Osteocyte (in vitro differentiated cells): ENCODE results near the gene ARHGEF19. TPM values are rescaled to one million over a fixed set of nuclear protein-coding genes. Genes with fewer than 3 reads are reported as not detected.
"Not testable (repeated sequence)": the region's sequence is repeated elsewhere in the genome, so short reads cannot be mapped to it uniquely, and the experiment has no call there.

Experiments used
- DNase-seq: peaks from one replicate; pipeline ENCODE4 v3.0.0; 2021; ENCODE audit warnings: mixed read lengths; ENCODE audit not compliant: unreplicated experiment; ENCODE audit errors: extremely low spot score
- H3K27ac Mint-ChIP-seq: one replicate; pipeline ENCODE4 v1.8.0; 2021; ENCODE audit warnings: mild to moderate bottlenecking, mixed read lengths; ENCODE audit not compliant: unreplicated experiment
- H3K27me3 Mint-ChIP-seq: one replicate; pipeline ENCODE4 v1.8.0; 2021; ENCODE audit warnings: mixed read lengths; ENCODE audit not compliant: unreplicated experiment
- H3K36me3 Mint-ChIP-seq: one replicate; pipeline ENCODE4 v1.8.0; 2021; ENCODE audit warnings: mixed read lengths; ENCODE audit not compliant: unreplicated experiment
- H3K4me1 Mint-ChIP-seq: one replicate; pipeline ENCODE4 v1.8.0; 2021; ENCODE audit warnings: mixed read lengths; ENCODE audit not compliant: unreplicated experiment
- H3K4me3 Mint-ChIP-seq: one replicate; pipeline ENCODE4 v1.8.0; 2021; ENCODE audit warnings: mild to moderate bottlenecking, moderate library complexity, mixed read lengths; ENCODE audit not compliant: unreplicated experiment
- H3K9me3 Mint-ChIP-seq: one replicate; pipeline ENCODE4 v1.8.0; 2021; ENCODE audit warnings: mixed read lengths; ENCODE audit not compliant: unreplicated experiment
- total RNA-seq: library from RNA; stranded (reverse); gene quantifications from 2 replicates; pipeline ENCODE4 v1.2.1, GENCODE V29; 2021
- TF ChIP-seq, protein P1 (sequence below): fragments of 200-600 bp; sonication (generic); IDR thresholded peaks from 2 replicates; pipeline ENCODE4 v1.5.0; 2021; ENCODE audit warnings: antibody characterized with exemption, mild to moderate bottlenecking, moderate library complexity

ARHGEF19 gene
- total RNA-seq, 1 donor from 2014 or later = 8.5 TPM

- Mint-ChIP-seq H3K27ac (peak overlapping the region; percentile 89), H3K4me1 (peaks cover 39% of the 10 kb centered on the region), H3K9me3 (no peaks in the 10 kb centered on the region), H3K27me3 (no peaks in the 10 kb centered on the region), H3K36me3 (peaks cover 8% of the 10 kb centered on the region), H3K4me3 (no peak overlapping the region)
- DNase-seq = no peak
- TF ChIP-seq, protein P1, sequence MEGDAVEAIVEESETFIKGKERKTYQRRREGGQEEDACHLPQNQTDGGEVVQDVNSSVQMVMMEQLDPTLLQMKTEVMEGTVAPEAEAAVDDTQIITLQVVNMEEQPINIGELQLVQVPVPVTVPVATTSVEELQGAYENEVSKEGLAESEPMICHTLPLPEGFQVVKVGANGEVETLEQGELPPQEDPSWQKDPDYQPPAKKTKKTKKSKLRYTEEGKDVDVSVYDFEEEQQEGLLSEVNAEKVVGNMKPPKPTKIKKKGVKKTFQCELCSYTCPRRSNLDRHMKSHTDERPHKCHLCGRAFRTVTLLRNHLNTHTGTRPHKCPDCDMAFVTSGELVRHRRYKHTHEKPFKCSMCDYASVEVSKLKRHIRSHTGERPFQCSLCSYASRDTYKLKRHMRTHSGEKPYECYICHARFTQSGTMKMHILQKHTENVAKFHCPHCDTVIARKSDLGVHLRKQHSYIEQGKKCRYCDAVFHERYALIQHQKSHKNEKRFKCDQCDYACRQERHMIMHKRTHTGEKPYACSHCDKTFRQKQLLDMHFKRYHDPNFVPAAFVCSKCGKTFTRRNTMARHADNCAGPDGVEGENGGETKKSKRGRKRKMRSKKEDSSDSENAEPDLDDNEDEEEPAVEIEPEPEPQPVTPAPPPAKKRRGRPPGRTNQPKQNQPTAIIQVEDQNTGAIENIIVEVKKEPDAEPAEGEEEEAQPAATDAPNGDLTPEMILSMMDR = no peak
Observed at GRCh38 chr1:16247441-16247840, 35.0 kb upstream of the ARHGEF19 start.

DNA sequence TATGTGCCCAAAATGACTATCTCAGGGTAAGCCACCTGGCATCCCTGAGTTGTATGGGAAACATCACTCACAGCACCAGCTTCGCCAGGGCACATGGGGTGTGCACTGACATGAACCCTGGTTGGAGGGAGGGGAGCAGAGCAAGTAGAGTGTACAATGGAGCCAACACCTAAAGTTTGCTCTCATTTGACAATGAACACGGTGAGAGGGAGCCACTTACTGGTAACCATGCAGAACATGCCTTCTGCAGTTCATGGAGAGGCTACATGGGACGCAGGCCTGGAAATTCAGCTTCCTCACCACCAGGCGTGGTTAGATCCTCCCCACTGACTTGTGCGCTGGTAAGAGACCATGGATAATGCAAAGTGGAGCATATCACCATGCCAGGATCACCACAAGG, 34.5 kb upstream of the ARHGEF19 start:
- H3K9me3 Mint-ChIP-seq = no peaks in the 10 kb centered on the region
- no peak for DNase-seq
- no peaks in the 10 kb centered on the region for H3K27me3 Mint-ChIP-seq
- peaks cover 6% of the 10 kb centered on the region for H3K36me3 Mint-ChIP-seq
- TF ChIP-seq, protein P1 = no peak
- H3K4me3 Mint-ChIP-seq = no peak overlapping the region
- H3K4me1 Mint-ChIP-seq = peaks cover 39% of the 10 kb centered on the region
- no peak overlapping the region for H3K27ac Mint-ChIP-seq

DNA sequence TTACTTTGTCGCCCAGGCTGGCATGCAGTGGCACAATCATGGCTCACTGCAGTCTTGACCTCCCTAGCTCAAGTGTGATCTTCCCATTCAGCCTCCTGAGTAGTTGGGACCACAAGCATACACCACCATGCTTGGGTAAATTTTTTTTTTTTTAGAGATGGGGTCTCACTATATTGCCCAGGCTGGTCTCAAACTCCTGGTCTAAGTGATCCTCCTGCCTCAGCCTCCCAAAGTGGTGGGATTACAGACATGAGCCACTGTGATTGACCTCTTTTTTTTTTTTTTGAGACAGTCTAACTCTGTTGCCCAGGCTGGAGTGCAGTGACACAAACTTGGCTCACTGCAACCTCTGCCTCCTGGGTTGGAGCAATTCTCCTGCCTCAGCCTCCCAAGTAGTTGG, 33.8 kb upstream of the ARHGEF19 start:
- H3K27me3 Mint-ChIP-seq, H3K4me3 Mint-ChIP-seq, H3K9me3 Mint-ChIP-seq, H3K27ac Mint-ChIP-seq, DNase-seq, H3K36me3 Mint-ChIP-seq: not testable (repeated sequence)
- peaks cover 39% of the 10 kb centered on the region for H3K4me1 Mint-ChIP-seq

- Mint-ChIP-seq H3K4me1 (peaks cover 35% of the 10 kb centered on the region), H3K27me3 (no peaks in the 10 kb centered on the region), H3K4me3 (no peak overlapping the region), H3K36me3 (no peaks in the 10 kb centered on the region), H3K27ac (no peak overlapping the region), H3K9me3 (no peaks in the 10 kb centered on the region)
- no peak for DNase-seq
- TF ChIP-seq, protein P1 = no peak
Observed at GRCh38 chr1:16245476-16246196, 33.2 kb upstream of the ARHGEF19 start.

DNA sequence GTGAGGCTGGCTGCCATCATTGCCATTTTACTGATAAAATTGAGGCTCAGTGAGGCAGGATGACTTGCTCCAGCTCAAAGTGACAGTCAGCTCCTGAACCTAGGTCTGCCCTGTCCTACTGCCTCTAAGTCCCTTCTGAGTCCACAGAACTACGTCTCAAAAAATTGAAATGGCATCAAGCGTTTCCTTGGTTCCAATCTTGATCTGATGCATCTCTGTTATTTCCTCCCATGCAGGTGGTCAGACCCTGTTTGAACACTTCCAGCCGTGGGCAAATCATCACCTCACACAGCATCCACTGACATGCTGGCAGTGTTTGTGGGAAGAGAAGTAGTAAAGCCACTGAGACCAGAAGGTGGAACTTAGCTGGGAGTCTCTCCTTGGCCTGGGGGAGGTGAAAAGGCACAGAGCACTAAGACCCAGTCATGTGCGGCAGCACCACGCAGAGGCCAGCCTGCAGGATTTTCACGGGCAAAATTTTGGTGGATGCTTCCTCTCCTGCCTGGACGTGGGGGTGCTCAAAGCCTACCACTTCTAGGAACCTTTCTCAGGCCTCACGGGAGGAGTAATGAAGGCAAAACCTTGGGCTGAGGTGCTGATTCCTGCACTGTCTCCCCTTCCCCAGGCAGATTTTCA, 32.3 kb upstream of the ARHGEF19 start:
- no peak overlapping the region for H3K4me3 Mint-ChIP-seq
- H3K9me3 Mint-ChIP-seq = no peaks in the 10 kb centered on the region
- no peaks in the 10 kb centered on the region for H3K27me3 Mint-ChIP-seq
- H3K36me3 Mint-ChIP-seq = no peaks in the 10 kb centered on the region
- TF ChIP-seq, protein P1 = peak; percentile 2
- H3K27ac Mint-ChIP-seq = no peak overlapping the region
- H3K4me1 Mint-ChIP-seq = peaks cover 27% of the 10 kb centered on the region
- DNase-seq = no peak
